T-cell (primary cell): Measurements from ENCODE around the gene RTKN2. TPM values are rescaled to one million over a fixed set of nuclear protein-coding genes. Genes with fewer than 3 reads are reported as not detected.
"Not testable (repeated sequence)": the region's sequence is repeated elsewhere in the genome, so short reads cannot be mapped to it uniquely, and the experiment has no call there.

Source experiments
- ATAC-seq, 4 experiments: fragments of 200-7000 bp in 3 of 4; fragments of 150-1000 bp in 1 of 4; cut with Tn5 transposase; replicated peaks in 1 of 4; 1 replicate in 3 of 4; 2 replicates in 1 of 4; pipeline ENCODE4 v1.10.0; 2021; ENCODE audit warnings: moderate library complexity in 3 of 4, mild to moderate bottlenecking in 2 of 4, moderate number of reproducible peaks in 1 of 4
- CTCF ChIA-PET, 2 donors: fragments of 300-600 bp; sonication (Branson Sonifier 250); formaldehyde crosslinking; loops; one replicate each; lab custom pipeline; 2022; ENCODE audit warnings: antibody characterized with exemption in 2 of 2; lab: Charles Lee
- POLR2A ChIA-PET, 2 donors: fragments of 300-600 bp; sonication (Branson Sonifier 250); formaldehyde crosslinking; loops; one replicate each; lab custom pipeline; 2022; ENCODE audit warnings: antibody characterized with exemption in 2 of 2; lab: Charles Lee
- DNase-seq, 35 experiments: peaks; one replicate each; pipeline versions ENCODE4 v3.0.0 to v3.0.0-alpha.2; 2013 to 2023
- H3K27ac ChIP-seq: one replicate; pipeline ENCODE4 v1.5.1; 2013; ENCODE audit warnings: low read length
- H3K27me3 ChIP-seq, 2 experiments: replicated peaks in 1 of 2; 1 replicate in 1 of 2; 2 replicates in 1 of 2; pipeline versions ENCODE4 v1.6.1 to v1.7.0; 2013; ENCODE audit warnings: low read length in 1 of 2, mixed read lengths in 1 of 2; ENCODE audit not compliant: control insufficient read depth in 2 of 2, insufficient read depth in 2 of 2; ENCODE audit errors: extremely low read depth in 1 of 2
- H3K36me3 ChIP-seq, 2 donors: 1 replicate in 1 of 2; 2 replicates in 1 of 2; pipeline versions ENCODE4 v1.6.1 to v1.7.0; 2013; ENCODE audit warnings: low read length in 1 of 2; ENCODE audit not compliant: control insufficient read depth in 2 of 2, insufficient read depth in 1 of 2; ENCODE audit errors: extremely low read depth in 1 of 2
- H3K4me1 ChIP-seq, 2 experiments: 1 replicate in 1 of 2; 2 replicates in 1 of 2; pipeline versions ENCODE4 v1.6.1 to v1.7.0; 2013; ENCODE audit warnings: low read length in 2 of 2, mixed read lengths in 1 of 2; ENCODE audit not compliant: insufficient read depth in 2 of 2, control insufficient read depth in 1 of 2; ENCODE audit errors: extremely low read depth in 1 of 2
- H3K4me3 ChIP-seq, 2 donors: 1 replicate in 1 of 2; 2 replicates in 1 of 2; pipeline versions ENCODE4 v1.5.1 to v1.7.0; 2013; ENCODE audit warnings: mild to moderate bottlenecking in 2 of 2, low read length in 1 of 2, moderate library complexity in 1 of 2; ENCODE audit not compliant: control insufficient read depth in 1 of 2; ENCODE audit errors: extremely low read depth in 1 of 2
- H3K9me3 ChIP-seq: 2 replicates; pipeline ENCODE4 v1.7.0; 2013
- H3K27ac Mint-ChIP-seq, 2 donors: one replicate each; pipeline ENCODE4 v1.8.0; 2020 to 2021; ENCODE audit warnings: mild to moderate bottlenecking in 2 of 2, mixed read lengths in 2 of 2
- H3K27me3 Mint-ChIP-seq, 2 donors: one replicate each; pipeline ENCODE4 v1.8.0; 2021 to 2022; ENCODE audit warnings: mixed read lengths in 2 of 2
- H3K36me3 Mint-ChIP-seq: one replicate; pipeline ENCODE4 v1.8.0; 2021; ENCODE audit warnings: mixed read lengths
- H3K4me1 Mint-ChIP-seq, 3 donors: one replicate each; pipeline ENCODE4 v1.8.0; 2020 to 2022; ENCODE audit warnings: mixed read lengths in 3 of 3, mild to moderate bottlenecking in 1 of 3
- H3K4me3 Mint-ChIP-seq, 3 donors: one replicate each; pipeline ENCODE4 v1.8.0; 2020 to 2022; ENCODE audit warnings: mild to moderate bottlenecking in 3 of 3, mixed read lengths in 3 of 3, moderate library complexity in 3 of 3
- H3K9me3 Mint-ChIP-seq, 3 donors: one replicate each; pipeline ENCODE4 v1.8.0; 2020 to 2022; ENCODE audit warnings: mixed read lengths in 3 of 3
- WGBS: methylation state at CpG from one replicate; pipeline ENCODE4 v1.1.5; 2013; ENCODE audit warnings: missing lambda C conversion rate; ENCODE audit not compliant: insufficient coverage; 5-methylcytosine and 5-hydroxymethylcytosine counted together
- total RNA-seq, 35 experiments: library from RNA in 6 of 35; stranded (reverse) in 6 of 35; fragments of 120-200 nt in 1 of 35; gene quantifications; one replicate each; pipeline versions ENCODE4 v1.2.1 to v1.2.4 and lab custom pipeline; 2013 to 2026

The RTKN2 gene
- total RNA-seq, 5 donors from 2014 or later (not counting 1 experiment from before 2014, with no cell fraction given) = 9.0 to 15.5 (median 12.4) TPM

DNA sequence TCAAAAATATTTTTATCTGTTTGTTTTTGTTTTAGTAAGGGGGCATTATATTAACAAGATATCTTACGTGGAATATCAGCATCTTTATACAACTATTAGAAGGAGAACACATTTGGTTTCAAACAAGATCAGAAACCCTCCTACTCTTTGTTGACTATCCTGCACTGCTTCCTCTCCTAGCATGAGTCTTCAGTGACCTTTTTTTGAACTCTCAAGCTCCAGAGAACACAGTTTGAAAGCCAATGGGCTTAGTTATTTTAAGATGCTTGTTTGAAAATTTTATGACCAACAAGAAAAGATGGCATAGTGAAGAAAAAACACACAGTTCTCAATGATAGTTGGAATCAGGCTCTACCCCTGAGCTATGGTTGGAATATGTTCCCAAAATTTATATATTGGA is 37.2 kb upstream of the RTKN2 start:
- Mint-ChIP-seq H3K4me1 (peaks cover 31 to 37% (median 33%) of the 10 kb centered on the region in 3 donors), H3K27me3 (peaks cover 6 to 7% of the 10 kb centered on the region in 2 donors), H3K4me3 (no peak overlapping the region), H3K36me3 (no peaks in the 10 kb centered on the region), H3K27ac (peak overlapping the region in 1 of 2 donors; percentile 16), H3K9me3 (no peaks in the 10 kb centered on the region)
- no peak overlapping the region for H3K27ac ChIP-seq
- no peak overlapping the region for H3K4me3 ChIP-seq
- no CpG with 5 or more reads among the region's 1 CpG for WGBS
- H3K27me3 ChIP-seq = no peaks in the 10 kb centered on the region
- DNase-seq = no peak
- peaks cover 6 to 21% of the 10 kb centered on the region in 2 experiments for H3K4me1 ChIP-seq
- H3K36me3 ChIP-seq = no peaks in the 10 kb centered on the region
- ATAC-seq = peak in 3 of 4 experiments; percentile 35 to 47 (median 43)
- ChIA-PET CTCF (no interaction called here), POLR2A (no interaction called here)
- no peaks in the 10 kb centered on the region for H3K9me3 ChIP-seq

DNA sequence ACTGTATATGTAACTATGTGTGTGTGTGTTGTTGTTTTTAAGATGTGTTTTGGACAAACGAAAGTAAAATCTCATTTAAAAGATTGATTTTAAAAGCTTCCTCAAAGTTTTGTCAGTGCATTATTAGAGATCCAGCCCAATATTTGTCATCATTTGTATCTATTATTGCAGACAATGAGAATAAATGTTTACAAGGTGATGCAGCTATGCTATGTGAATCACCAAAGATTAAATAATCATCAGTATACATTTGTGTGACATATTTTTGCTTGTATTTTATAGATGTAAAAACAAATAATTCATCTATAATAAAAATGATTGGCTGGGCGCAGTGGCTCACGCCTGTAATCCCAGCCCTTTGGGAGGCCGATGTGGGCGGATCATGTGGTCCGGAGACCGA is 35.3 kb upstream of the RTKN2 start:
- Histone ChIP-seq H3K9me3 (no peaks in the 10 kb centered on the region), H3K4me3 (no peak overlapping the region), H3K4me1 (peaks cover 6 to 21% of the 10 kb centered on the region in 2 experiments), H3K36me3 (no peaks in the 10 kb centered on the region), H3K27me3 (no peaks in the 10 kb centered on the region), H3K27ac (no peak overlapping the region)
- Mint-ChIP-seq H3K4me1 (peaks cover 31 to 37% (median 33%) of the 10 kb centered on the region in 3 donors), H3K4me3 (no peak overlapping the region), H3K27me3 (peaks cover 0 to 7% of the 10 kb centered on the region in 2 donors), H3K9me3 (peaks cover 0 to 4% (median 0%) of the 10 kb centered on the region in 3 donors), H3K36me3 (no peaks in the 10 kb centered on the region), H3K27ac (no peak overlapping the region)
- ChIA-PET POLR2A (no interaction called here), CTCF (interaction anchor here (0.6 to 0.8 kb wide), 3 partner anchors 181 to 855 kb away, joined by 3 to 4 read pairs (median 3); no protein-coding TSS in a partner anchor)
- DNase-seq (no peak), ATAC-seq (no peak)
- WGBS = 100% methylated on average over 3 of the region's 7 CpGs

DNA sequence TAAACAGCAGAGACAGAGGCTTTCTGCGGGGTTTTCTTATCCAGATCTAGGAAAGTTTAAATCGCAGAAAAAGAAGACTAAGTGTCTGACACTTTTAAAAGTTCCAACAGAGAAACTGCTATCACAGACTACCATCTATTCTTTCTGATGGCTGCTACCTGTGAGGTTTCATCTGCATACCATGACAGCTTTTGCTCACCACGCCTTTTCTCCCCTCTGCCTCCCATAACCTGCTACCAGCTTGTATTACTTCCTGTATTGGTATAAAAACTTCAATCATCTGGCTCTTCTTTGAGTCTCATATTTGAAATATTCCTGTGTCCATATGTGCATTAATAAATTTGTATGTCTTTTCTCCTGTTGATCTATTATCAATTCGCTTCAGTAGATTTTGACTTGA is 34.1 kb upstream of the RTKN2 start:
- peak overlapping the region in 1 of 2 donors; percentile 11 for H3K27ac Mint-ChIP-seq
- POLR2A ChIA-PET = no interaction called here

DNA sequence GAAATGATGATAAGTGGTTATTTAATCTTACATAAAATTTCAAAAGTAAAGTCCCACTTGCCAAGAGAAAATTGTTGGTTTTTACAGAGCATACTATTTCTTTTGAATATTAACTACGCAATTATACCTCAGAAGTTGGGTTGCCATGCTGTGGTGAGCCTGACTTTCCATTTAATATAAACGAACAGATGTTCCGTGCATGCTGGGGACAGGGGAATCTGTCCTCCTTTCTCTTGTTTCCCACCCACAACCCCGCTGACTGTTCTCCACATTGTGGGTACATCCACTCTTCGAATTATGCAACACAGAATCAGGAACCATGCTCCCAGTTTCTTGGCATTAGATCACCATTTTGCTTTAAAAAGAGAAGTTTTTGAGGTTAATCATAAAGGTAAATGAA is 29.2 kb upstream of the RTKN2 start:
- CTCF ChIA-PET = no interaction called here
- H3K4me3 ChIP-seq = no peak overlapping the region
- peaks cover 8 to 19% of the 10 kb centered on the region in 2 donors for H3K27me3 Mint-ChIP-seq

More for the DNA sequence above, 34.1 kb upstream of the RTKN2 start:
- H3K4me3 ChIP-seq = no peak overlapping the region
- no peak overlapping the region for H3K27ac ChIP-seq
- H3K9me3 ChIP-seq = no peaks in the 10 kb centered on the region
- DNase-seq (no peak), ATAC-seq (peak in 3 of 4 experiments; percentile 49 to 58 (median 53))
- Mint-ChIP-seq H3K36me3 (no peaks in the 10 kb centered on the region), H3K9me3 (peaks cover 0 to 4% (median 0%) of the 10 kb centered on the region in 3 donors), H3K4me3 (no peak overlapping the region), H3K27me3 (peaks cover 0 to 11% of the 10 kb centered on the region in 2 donors), H3K4me1 (peaks cover 31 to 36% (median 33%) of the 10 kb centered on the region in 3 donors)
- H3K36me3 ChIP-seq = no peaks in the 10 kb centered on the region
- CTCF ChIA-PET = no interaction called here
- peaks cover 6 to 21% of the 10 kb centered on the region in 2 experiments for H3K4me1 ChIP-seq
- WGBS = no CpG with 5 or more reads among the region's 4 CpGs
- no peaks in the 10 kb centered on the region for H3K27me3 ChIP-seq

DNA sequence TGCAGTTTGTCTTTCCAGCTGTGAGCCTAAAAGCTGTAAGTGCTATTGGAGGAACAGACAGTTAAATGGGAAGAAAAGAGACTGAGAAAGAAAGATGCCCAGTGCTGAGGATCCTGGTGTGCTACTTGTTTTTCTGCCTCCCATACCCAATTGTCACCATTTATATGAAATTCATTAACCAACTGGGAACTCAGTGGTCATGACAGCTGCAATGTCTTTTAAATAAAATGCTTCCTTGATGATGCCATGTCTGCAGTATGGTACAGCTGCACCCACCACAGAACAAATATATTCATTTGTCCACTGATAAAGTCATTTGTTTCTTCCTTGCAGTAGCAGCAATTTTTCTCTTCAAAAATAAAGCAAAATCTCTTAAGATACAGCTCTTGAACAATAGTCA is 15.6 kb upstream of the RTKN2 start:
- Mint-ChIP-seq H3K36me3 (no peaks in the 10 kb centered on the region), H3K4me3 (no peak overlapping the region), H3K27ac (no peak overlapping the region), H3K9me3 (no peaks in the 10 kb centered on the region), H3K27me3 (peaks cover 0 to 13% of the 10 kb centered on the region in 2 donors), H3K4me1 (no peaks in the 10 kb centered on the region)
- H3K27ac ChIP-seq = no peak overlapping the region
- DNase-seq = no peak
- H3K4me3 ChIP-seq = no peak overlapping the region
- no peaks in the 10 kb centered on the region for H3K36me3 ChIP-seq
- POLR2A ChIA-PET = no interaction called here
- H3K9me3 ChIP-seq = no peaks in the 10 kb centered on the region
- CTCF ChIA-PET = no interaction called here
- ATAC-seq = no peak
- peaks cover 0 to 4% of the 10 kb centered on the region in 2 experiments for H3K27me3 ChIP-seq
- no peaks in the 10 kb centered on the region for H3K4me1 ChIP-seq

More for the DNA sequence above, 29.2 kb upstream of the RTKN2 start:
- Histone ChIP-seq H3K9me3 (no peaks in the 10 kb centered on the region), H3K36me3 (no peaks in the 10 kb centered on the region), H3K27ac (no peak overlapping the region), H3K27me3 (no peaks in the 10 kb centered on the region), H3K4me1 (peaks cover 0 to 4% of the 10 kb centered on the region in 2 experiments)
- POLR2A ChIA-PET = no interaction called here
- 70% methylated on average over 2 of the region's 5 CpGs for WGBS
- H3K4me3 Mint-ChIP-seq = no peak overlapping the region
- H3K9me3 Mint-ChIP-seq = peaks cover 0 to 4% (median 0%) of the 10 kb centered on the region in 3 donors
- ATAC-seq (no peak), DNase-seq (no peak)
- H3K4me1 Mint-ChIP-seq = peaks cover 4 to 6% (median 5%) of the 10 kb centered on the region in 3 donors
- H3K36me3 Mint-ChIP-seq = no peaks in the 10 kb centered on the region
- no peak overlapping the region for H3K27ac Mint-ChIP-seq

- not testable (repeated sequence) for H3K27ac Mint-ChIP-seq, H3K4me3 Mint-ChIP-seq, H3K9me3 Mint-ChIP-seq, H3K36me3 Mint-ChIP-seq, H3K27ac ChIP-seq, H3K4me1 ChIP-seq, H3K9me3 ChIP-seq, H3K27me3 ChIP-seq, H3K36me3 ChIP-seq, H3K27me3 Mint-ChIP-seq, H3K4me1 Mint-ChIP-seq, H3K4me3 ChIP-seq, DNase-seq, ATAC-seq
- ChIA-PET POLR2A (interaction anchor here in 1 of 2 donors (0.7 kb wide), 1 partner anchor 270 kb away, joined by 3 read pairs; no protein-coding TSS in a partner anchor), CTCF (interaction anchor here (0.6 to 0.8 kb wide), 3 partner anchors 450 to 831 kb away, joined by 3 to 7 read pairs (median 3); no protein-coding TSS in a partner anchor)
- 94% methylated on average over 22 of the region's 24 CpGs for WGBS
Observed at GRCh38 chr10:62281348-62281747, 12.7 kb upstream of the RTKN2 start.
